ENCODE measurements around the gene SLC37A2. TPM values are rescaled to one million over a fixed set of nuclear protein-coding genes. Genes with fewer than 3 reads are reported as not detected.

Gene SLC37A2
- total RNA-seq, 1 donor from 2014 or later, result 17.5 TPM

Other genes starting within 250 kb of the SLC37A2 start
- 14.8 TPM for gene ROBO3, start 197.9 kb upstream of the SLC37A2 start, total RNA-seq
- 70.9 TPM for gene ROBO4, start 165.4 kb upstream of the SLC37A2 start, total RNA-seq
- gene HEPN1, start 144.1 kb upstream of the SLC37A2 start, total RNA-seq, result not detected
- gene HEPACAM, start 127.3 kb upstream of the SLC37A2 start, total RNA-seq, result 33.4 TPM
- gene CCDC15, start 109.1 kb upstream of the SLC37A2 start, total RNA-seq, result 0.93 TPM
- 24.6 TPM for gene TMEM218, start 48.3 kb downstream of the SLC37A2 start, total RNA-seq
- gene PKNOX2, start 101.4 kb downstream of the SLC37A2 start, total RNA-seq, result 2.6 TPM